HepG2 (cell line): ENCODE results near the gene TEC. TPM values are rescaled to one million over a fixed set of nuclear protein-coding genes. Genes with fewer than 3 reads are reported as not detected.

ENCODE experiments used
- ATAC-seq: fragments of 200-7000 bp; cut with Tn5 transposase; 3 replicates; pipeline ENCODE4 v1.9.1; 2020; ENCODE audit warnings: mild to moderate bottlenecking, moderate library complexity
- BruUV-seq: library from RNA; stranded (reverse); fragments of 400-500 nt; replicated peaks from 2 replicates; lab custom pipeline; 2021; lab: Mats Ljungman, UMichigan
- CTCF ChIA-PET: fragments of 300-600 bp; formaldehyde crosslinking; extraction: SDS; loops from one replicate; lab custom pipeline; 2021; ENCODE audit warnings: low total read pairs, inconsistent platforms, low intra/inter-chr PET ratio; lab: Yijun Ruan, JAX
- POLR2A ChIA-PET: fragments of 350-600 bp; sonication (Branson Sonifier 250); formaldehyde crosslinking; loops from one replicate; lab custom pipeline; 2020; ENCODE audit warnings: antibody characterized with exemption, inconsistent platforms; lab: Yijun Ruan, JAX
- DNase-seq: peaks from one replicate; pipeline ENCODE4 v3.0.0-alpha.2; 2015; ENCODE audit warnings: low spot score
- FAIRE-seq: peaks from 3 replicates; lab custom pipeline; 2011; peaks lifted over from hg19 to GRCh38; lab: Jason Lieb, UNC
- H2AFZ ChIP-seq: one replicate; pipeline ENCODE4 v1.6.1; 2011; ENCODE audit warnings: low read length, inconsistent platforms
- H3K27ac ChIP-seq: fragments of 300-600 bp; 3 replicates; pipeline ENCODE4 v1.8.0; 2011; ENCODE audit warnings: mixed run types, mild to moderate bottlenecking, mixed read lengths, low read length, inconsistent platforms; ENCODE audit not compliant: insufficient read depth; ENCODE audit errors: extremely low read length
- H3K27me3 ChIP-seq, 2 experiments: fragments of 200-600 bp in 1 of 2; 2 replicates in 1 of 2; 3 replicates in 1 of 2; pipeline versions ENCODE4 v1.6.0 to v1.8.0; 2011; ENCODE audit warnings: low read length in 2 of 2, mild to moderate bottlenecking in 2 of 2, moderate library complexity in 2 of 2, inconsistent platforms in 1 of 2; ENCODE audit not compliant: insufficient read depth in 2 of 2, control insufficient read depth in 1 of 2
- H3K36me3 ChIP-seq, 2 experiments: fragments of 200-600 bp in 1 of 2; replicated peaks in 1 of 2; 2 replicates in 1 of 2; 3 replicates in 1 of 2; pipeline versions ENCODE4 v1.5.1 to v1.8.0; 2011; ENCODE audit warnings: low read length in 2 of 2, inconsistent platforms in 1 of 2; ENCODE audit not compliant: insufficient read depth in 2 of 2, control insufficient read depth in 1 of 2
- H3K4me1 ChIP-seq: 2 replicates; pipeline ENCODE4 v1.5.1; 2012; ENCODE audit warnings: low read length, inconsistent platforms; ENCODE audit not compliant: insufficient read depth
- H3K4me2 ChIP-seq: 2 replicates; pipeline ENCODE4 v1.6.0; 2011; ENCODE audit warnings: low read depth, low read length, inconsistent platforms
- H3K4me3 ChIP-seq, 3 experiments: fragments of 200-600 bp in 1 of 3; sonication (generic), shearing (Covaris generic) in 1 of 3; replicated peaks in 1 of 3; 2 replicates each; pipeline ENCODE4 v1.5.1; 2011 to 2016; ENCODE audit warnings: low read length in 3 of 3, inconsistent platforms in 2 of 3, low read depth in 2 of 3, mild to moderate bottlenecking in 2 of 3, control low read depth in 1 of 3, mixed read lengths in 1 of 3; ENCODE audit not compliant: insufficient read depth in 1 of 3
- H3K79me2 ChIP-seq: one replicate; pipeline ENCODE4 v1.6.1; 2011; ENCODE audit warnings: low read length, inconsistent platforms; ENCODE audit not compliant: insufficient read depth
- H3K9ac ChIP-seq: 2 replicates; pipeline ENCODE4 v1.6.0; 2011; ENCODE audit warnings: mild to moderate bottlenecking, low read depth, low read length, inconsistent platforms; ENCODE audit not compliant: insufficient read depth
- H3K9me3 ChIP-seq: 2 replicates; pipeline ENCODE4 v1.5.1; 2012; ENCODE audit warnings: mild to moderate bottlenecking, low read length
- H4K20me1 ChIP-seq: 2 replicates; pipeline ENCODE4 v1.6.0; 2011; ENCODE audit warnings: inconsistent platforms, mild to moderate bottlenecking, low read length, moderate library complexity; ENCODE audit not compliant: insufficient read depth
- BRCA1 ChIP-seq: sonication (generic); formaldehyde crosslinking; IDR thresholded peaks from 2 replicates; pipeline ENCODE4 v1.4.0; 2020; ENCODE audit warnings: missing genetic modification reagents
- GZF1 ChIP-seq: sonication (generic); formaldehyde crosslinking; IDR thresholded peaks from 2 replicates; pipeline ENCODE4 v1.5.1; 2020; ENCODE audit warnings: mild to moderate bottlenecking, missing genetic modification reagents
- KDM3A ChIP-seq: IDR thresholded peaks from 2 replicates; pipeline ENCODE4 v1.6.1; 2018; ENCODE audit warnings: low read depth, missing compliant biosample characterization
- RBM39 ChIP-seq: fragments of 200-400 bp; formaldehyde crosslinking; IDR thresholded peaks from one replicate; pipeline ENCODE4 v1.6.1; 2018; ENCODE audit warnings: antibody characterized with exemption, mild to moderate bottlenecking, low read depth, low read length; ENCODE audit not compliant: poor library complexity, severe bottlenecking
- SMAD3 ChIP-seq: sonication (generic); formaldehyde crosslinking; IDR thresholded peaks from 2 replicates; pipeline ENCODE4 v1.4.0; 2020; ENCODE audit warnings: missing genetic modification reagents
- ZNF280B ChIP-seq: sonication (generic); formaldehyde crosslinking; IDR thresholded peaks from 2 replicates; pipeline ENCODE4 v1.5.0; 2020; ENCODE audit warnings: missing genetic modification reagents, mild to moderate bottlenecking, borderline replicate concordance
- WGBS: methylation state at CpG from one replicate; pipeline ENCODE4 v1.1.6; 2017; ENCODE audit warnings: low lambda C conversion rate; 5-methylcytosine and 5-hydroxymethylcytosine counted together
- in situ Hi-C: cut with HindIII; loops from 2 replicates; pipeline ENCODE4 v1.10.0; 2017; ENCODE audit warnings: low pct_unique_long_range_greater_than_20kb; ENCODE audit not compliant: extremely low pct_ligation_motif_present
- intact Hi-C: fragments of 100-400 bp; cut with micrococcal nuclease; formaldehyde crosslinking; loops from one replicate; pipeline ENCODE4 v1.10.0; 2022; ENCODE audit not compliant: unreplicated experiment
- polyA plus RNA-seq, 8 experiments: library from polyadenylated mRNA; depleted of rRNA in 3 of 8; stranded (reverse) in 7 of 8; unstranded in 1 of 8; fragments of >200 nt; fragmentation: Illumina TruSeq in 4 of 8; extraction: Trizol in 4 of 8; gene quantifications; 2 replicates each; pipeline versions ENCODE4 v1.2.1 to v1.2.3, GENCODE V29; 2011 to 2016; ENCODE audit warnings: low read depth in 4 of 8, missing spikeins in 1 of 8, mixed read lengths in 1 of 8; ENCODE audit not compliant: insufficient read depth in 1 of 8
- total RNA-seq, 5 experiments: library from RNA; depleted of rRNA; stranded (reverse); fragments of >200 nt; fragmentation: Illumina TruSeq; extraction: Trizol; gene quantifications; 2 replicates each; pipeline ENCODE4 v1.2.3, GENCODE V29; 2016; ENCODE audit warnings: low read depth in 1 of 5
- TF ChIP-seq, protein P1 (sequence below): sonication (generic); formaldehyde crosslinking; IDR thresholded peaks from 2 replicates; pipeline ENCODE4 v1.9.0; 2021; ENCODE audit warnings: mild to moderate bottlenecking, missing genetic modification reagents
- TF ChIP-seq, protein P2 (sequence below): sonication (generic); formaldehyde crosslinking; IDR thresholded peaks from 2 replicates; pipeline ENCODE4 v1.4.0; 2020; ENCODE audit warnings: missing genetic modification reagents

Gene TEC
- total and polyA plus RNA-seq, 2 of the 13 experiments (the other 11 are each of a cell fraction or from before 2014, with no cell fraction given): 0.05 to 0.20 TPM

DNA sequence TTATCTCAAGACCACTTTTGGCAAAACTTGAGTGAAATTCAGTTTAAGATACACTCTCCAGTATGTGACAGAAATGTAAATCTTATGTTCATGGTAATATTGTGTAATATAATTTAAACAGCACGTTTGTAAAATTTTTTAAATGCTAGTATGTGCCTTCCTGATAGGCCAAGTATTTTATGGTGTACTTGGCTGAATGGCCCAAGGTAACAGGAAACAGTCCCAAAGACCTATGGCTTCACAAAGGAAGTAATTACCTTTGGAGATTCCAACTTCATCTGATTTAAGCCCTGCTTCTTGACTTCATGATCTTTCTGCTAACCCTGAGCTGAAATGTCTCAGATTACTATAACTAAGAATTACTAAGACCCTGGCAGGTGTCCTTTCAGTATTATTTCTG is 20.3 kb downstream of the TEC start (continued):
- TF ChIP-seq GZF1: no peak
- no peak for TF ChIP-seq KDM3A

DNA sequence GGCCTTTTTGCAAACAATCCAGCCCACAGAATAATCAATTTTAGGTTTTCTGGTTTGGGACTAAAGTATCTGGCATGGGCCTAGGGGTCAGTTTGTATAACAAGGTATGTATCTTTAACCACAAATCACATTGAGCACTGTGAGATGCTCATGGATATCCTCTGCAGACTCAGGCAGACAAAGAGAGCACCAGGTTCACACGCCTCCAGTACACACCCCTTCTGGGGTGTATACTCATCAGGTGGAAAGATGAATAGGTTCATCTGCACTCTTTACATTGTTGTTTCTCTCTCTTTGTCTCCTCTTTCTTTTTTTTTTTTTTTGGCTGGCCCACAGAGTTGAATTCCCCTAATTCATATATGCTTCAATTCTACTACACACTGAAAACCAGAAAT is 21.1 kb downstream of the TEC start:
- intact Hi-C loops: no loop called here
- DNase-seq: no peak
- TF ChIP-seq, protein P1, sequence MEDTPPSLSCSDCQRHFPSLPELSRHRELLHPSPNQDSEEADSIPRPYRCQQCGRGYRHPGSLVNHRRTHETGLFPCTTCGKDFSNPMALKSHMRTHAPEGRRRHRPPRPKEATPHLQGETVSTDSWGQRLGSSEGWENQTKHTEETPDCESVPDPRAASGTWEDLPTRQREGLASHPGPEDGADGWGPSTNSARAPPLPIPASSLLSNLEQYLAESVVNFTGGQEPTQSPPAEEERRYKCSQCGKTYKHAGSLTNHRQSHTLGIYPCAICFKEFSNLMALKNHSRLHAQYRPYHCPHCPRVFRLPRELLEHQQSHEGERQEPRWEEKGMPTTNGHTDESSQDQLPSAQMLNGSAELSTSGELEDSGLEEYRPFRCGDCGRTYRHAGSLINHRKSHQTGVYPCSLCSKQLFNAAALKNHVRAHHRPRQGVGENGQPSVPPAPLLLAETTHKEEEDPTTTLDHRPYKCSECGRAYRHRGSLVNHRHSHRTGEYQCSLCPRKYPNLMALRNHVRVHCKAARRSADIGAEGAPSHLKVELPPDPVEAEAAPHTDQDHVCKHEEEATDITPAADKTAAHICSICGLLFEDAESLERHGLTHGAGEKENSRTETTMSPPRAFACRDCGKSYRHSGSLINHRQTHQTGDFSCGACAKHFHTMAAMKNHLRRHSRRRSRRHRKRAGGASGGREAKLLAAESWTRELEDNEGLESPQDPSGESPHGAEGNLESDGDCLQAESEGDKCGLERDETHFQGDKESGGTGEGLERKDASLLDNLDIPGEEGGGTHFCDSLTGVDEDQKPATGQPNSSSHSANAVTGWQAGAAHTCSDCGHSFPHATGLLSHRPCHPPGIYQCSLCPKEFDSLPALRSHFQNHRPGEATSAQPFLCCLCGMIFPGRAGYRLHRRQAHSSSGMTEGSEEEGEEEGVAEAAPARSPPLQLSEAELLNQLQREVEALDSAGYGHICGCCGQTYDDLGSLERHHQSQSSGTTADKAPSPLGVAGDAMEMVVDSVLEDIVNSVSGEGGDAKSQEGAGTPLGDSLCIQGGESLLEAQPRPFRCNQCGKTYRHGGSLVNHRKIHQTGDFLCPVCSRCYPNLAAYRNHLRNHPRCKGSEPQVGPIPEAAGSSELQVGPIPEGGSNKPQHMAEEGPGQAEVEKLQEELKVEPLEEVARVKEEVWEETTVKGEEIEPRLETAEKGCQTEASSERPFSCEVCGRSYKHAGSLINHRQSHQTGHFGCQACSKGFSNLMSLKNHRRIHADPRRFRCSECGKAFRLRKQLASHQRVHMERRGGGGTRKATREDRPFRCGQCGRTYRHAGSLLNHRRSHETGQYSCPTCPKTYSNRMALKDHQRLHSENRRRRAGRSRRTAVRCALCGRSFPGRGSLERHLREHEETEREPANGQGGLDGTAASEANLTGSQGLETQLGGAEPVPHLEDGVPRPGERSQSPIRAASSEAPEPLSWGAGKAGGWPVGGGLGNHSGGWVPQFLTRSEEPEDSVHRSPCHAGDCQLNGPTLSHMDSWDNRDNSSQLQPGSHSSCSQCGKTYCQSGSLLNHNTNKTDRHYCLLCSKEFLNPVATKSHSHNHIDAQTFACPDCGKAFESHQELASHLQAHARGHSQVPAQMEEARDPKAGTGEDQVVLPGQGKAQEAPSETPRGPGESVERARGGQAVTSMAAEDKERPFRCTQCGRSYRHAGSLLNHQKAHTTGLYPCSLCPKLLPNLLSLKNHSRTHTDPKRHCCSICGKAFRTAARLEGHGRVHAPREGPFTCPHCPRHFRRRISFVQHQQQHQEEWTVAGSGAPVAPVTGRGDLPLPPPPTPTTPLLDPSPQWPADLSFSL (CRISPR knock-in tag): no peak
- TF ChIP-seq, protein P2, sequence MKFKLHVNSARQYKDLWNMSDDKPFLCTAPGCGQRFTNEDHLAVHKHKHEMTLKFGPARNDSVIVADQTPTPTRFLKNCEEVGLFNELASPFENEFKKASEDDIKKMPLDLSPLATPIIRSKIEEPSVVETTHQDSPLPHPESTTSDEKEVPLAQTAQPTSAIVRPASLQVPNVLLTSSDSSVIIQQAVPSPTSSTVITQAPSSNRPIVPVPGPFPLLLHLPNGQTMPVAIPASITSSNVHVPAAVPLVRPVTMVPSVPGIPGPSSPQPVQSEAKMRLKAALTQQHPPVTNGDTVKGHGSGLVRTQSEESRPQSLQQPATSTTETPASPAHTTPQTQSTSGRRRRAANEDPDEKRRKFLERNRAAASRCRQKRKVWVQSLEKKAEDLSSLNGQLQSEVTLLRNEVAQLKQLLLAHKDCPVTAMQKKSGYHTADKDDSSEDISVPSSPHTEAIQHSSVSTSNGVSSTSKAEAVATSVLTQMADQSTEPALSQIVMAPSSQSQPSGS: no peak
- TF ChIP-seq RBM39: no peak
- no peak for TF ChIP-seq BRCA1 (CRISPR knock-in tag)
- TF ChIP-seq SMAD3 (CRISPR knock-in tag): no peak
- TF ChIP-seq ZNF280B (CRISPR knock-in tag): no peak
- Histone ChIP-seq H3K36me3 (no peaks in the 10 kb centered on the region), H3K27me3 (no peaks in the 10 kb centered on the region; a peak in 1 of 5 replicates), H3K79me2 (no peaks in the 10 kb centered on the region), H3K9me3 (no peaks in the 10 kb centered on the region), H3K4me2 (no peak overlapping the region), H3K4me1 (no peaks in the 10 kb centered on the region), H3K9ac (no peak overlapping the region), H3K27ac (no peak overlapping the region), H3K4me3 (no peak overlapping the region), H2AFZ (no peak overlapping the region), H4K20me1 (no peaks in the 10 kb centered on the region)
- 0% methylated on average over 1 of the region's 1 CpG for WGBS
- ATAC-seq: no peak
- in situ Hi-C loops: no loop called here
- no TSS peak for BruUV-seq
- FAIRE-seq: no peak
- ChIA-PET CTCF (no interaction called here), POLR2A (no interaction called here)
